ENCODE measurements around the gene DUSP9.
"Not testable (repeated sequence)": the region's sequence is repeated elsewhere in the genome, so short reads cannot be mapped to it uniquely, and the experiment has no call there.

Gene DUSP9

DNA sequence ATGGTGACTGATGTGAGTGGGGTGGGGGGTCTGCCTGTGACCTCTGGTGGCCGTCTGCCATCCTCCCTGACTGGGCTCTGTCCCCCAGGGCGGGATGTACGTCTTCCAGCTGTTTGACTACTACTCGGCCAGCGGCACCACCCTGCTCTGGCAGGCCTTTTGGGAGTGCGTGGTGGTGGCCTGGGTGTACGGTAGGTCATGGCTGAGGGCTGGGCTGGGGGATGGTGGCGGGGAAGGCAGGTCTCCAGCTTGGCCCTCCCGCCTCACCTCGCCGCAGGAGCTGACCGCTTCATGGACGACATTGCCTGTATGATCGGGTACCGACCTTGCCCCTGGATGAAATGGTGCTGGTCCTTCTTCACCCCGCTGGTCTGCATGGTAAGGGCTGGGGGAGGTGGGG, 47.3 kb downstream of the DUSP9 start:
- not testable (repeated sequence) for DNase-seq

DNA sequence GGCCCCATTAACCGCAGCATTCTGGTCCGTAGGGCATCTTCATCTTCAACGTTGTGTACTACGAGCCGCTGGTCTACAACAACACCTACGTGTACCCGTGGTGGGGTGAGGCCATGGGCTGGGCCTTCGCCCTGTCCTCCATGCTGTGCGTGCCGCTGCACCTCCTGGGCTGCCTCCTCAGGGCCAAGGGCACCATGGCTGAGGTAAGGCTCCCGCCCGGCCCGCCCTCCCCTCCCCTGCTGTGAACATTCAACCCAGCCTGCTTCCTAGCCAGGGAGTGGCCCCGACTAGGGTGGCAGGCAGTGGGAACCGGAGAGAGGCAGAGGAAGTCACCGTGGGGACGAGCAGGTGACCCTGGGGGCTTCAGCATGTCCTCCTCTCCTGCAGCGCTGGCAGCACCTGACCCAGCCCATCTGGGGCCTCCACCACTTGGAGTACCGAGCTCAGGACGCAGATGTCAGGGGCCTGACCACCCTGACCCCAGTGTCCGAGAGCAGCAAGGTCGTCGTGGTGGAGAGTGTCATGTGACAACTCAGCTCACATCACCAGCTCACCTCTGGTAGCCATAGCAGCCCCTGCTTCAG, 47.8 kb downstream of the DUSP9 start:
- DNase-seq = no peak

DNA sequence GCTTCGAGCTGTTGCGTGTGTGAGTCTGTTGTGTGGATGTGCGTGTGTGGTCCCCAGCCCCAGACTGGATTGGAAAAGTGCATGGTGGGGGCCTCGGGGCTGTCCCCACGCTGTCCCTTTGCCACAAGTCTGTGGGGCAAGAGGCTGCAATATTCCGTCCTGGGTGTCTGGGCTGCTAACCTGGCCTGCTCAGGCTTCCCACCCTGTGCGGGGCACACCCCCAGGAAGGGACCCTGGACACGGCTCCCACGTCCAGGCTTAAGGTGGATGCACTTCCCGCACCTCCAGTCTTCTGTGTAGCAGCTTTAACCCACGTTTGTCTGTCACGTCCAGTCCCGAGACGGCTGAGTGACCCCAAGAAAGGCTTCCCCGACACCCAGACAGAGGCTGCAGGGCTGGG, 49.1 kb downstream of the DUSP9 start:
- no peak for DNase-seq

DNA sequence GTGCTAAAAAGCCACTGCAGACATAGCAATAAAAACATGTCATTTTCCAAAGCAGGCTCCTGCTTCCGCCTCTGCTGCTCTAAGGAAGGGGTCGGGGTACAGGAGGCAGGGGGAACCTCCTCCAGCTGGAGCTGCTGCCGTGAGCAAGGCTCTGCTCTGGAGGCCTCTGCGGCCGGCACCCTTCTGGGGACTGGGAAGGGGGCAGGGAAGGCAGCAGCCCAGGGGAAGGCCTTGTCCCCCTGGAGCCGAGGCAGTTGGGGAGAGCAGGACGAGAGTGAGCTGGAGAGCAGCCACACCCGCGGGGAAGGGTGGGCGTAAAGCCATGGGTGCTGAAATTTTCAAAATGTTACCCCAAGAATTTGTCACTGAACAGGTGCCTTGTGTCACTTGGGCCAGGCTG, 49.5 kb downstream of the DUSP9 start:
- DNase-seq = not testable (repeated sequence)

DNA sequence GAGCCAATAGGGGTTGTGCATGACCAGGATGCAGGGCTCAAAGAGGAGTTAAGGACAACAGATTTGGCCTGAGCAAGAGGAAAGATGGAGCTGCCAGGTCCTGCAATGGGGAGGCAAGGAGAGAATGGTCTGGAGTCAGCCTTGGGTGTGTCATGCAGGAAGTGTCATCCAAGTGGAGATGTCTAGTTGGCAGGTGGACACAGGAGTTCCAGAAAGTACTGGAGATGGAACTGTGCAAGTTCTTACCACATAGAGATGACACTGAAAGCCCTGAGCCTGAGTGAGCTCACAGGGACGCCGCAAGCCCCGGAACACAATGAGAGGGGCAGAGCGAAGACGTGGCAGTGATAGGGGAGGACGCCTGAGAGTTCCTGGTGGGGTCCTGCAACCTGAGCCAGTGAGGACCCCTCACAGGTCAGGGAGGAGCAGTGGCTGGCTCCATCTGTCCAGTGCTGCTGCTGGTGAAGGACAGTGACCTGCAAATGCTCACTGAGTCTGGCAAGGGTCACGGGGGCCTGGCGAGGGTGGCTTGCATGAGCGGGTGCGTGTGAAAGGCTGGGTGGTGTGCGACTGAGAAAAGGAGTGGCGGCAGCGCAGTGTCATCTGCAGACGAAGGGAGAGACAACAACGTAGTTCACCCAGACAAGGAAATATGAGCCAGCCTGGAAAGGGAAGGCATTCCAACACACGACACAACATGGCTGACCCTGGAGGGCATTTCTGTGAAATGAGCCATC, 50.2 kb downstream of the DUSP9 start:
- DNase-seq = not testable (repeated sequence)

DNA sequence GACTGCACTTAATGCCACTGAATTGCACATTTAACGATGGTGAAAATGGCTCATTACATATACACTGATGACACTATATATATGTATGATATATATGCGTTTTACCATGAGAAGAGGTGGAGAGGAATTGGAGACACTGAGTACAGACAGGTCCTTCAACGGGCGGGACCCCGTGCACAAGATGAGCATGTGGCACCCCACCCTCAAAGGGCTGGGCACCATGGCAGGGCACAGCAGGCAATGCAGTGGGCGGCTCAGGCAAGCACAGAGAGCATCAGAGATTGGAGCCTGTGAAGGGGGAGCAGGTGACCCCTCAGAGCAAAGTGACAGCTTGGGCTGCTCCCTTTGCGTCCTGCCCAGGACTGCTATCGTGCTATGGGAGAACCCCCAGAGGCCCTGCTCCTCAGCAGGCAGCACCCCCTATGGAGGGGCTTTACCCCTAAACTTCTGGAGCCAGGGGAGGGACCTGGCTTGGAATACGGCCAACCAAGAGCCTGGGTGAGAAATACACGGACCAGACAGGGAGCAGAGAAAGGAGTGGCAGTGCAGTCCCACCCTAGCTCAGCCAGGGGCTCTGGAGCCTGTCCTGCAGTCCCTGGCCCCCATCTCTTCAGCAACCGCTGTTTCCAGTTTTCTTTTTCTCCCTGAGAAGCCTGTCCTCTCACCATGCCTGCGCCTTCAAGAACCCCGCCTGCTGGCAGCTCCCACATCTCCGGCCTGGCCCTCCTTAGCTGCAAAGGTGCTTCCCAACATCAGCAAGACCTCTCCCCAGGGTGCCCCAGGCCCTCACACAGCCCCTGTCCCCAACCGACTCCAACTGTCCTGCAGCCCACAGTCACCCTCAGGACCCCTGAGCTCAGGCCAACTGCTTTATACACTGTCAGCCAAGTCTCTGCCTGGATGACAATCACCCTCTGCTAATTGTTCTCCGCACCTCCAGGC, 51.2 kb downstream of the DUSP9 start:
- no peak for DNase-seq

DNA sequence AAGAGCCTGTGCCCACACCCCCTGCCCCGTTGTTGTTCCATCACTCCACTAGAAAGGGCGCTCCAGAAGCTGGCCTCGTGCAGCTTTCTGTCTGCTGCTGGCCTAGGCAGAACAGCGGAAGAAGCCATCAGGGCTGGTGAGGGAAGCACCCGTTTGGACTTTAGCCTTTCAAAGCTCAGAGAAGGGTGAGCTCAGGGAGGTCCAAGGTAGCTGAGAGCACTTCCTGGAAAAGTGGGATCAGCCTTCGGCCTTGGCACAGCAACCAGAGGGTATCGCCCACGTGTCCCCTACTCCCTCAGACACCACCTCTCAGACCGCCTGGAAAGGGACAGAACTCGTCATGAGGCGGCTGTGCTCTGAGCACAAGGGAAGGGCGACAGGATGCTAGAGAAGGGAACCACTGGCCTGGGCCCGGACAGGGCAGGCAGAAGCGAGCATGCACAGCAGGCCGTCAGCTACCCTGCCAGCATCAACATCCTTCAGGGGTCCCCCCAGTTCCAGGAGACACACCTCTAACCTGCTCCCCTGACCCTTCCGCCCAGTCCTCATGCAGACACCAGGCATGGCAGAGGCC, 52.3 kb downstream of the DUSP9 start:
- DNase-seq = not testable (repeated sequence)

DNA sequence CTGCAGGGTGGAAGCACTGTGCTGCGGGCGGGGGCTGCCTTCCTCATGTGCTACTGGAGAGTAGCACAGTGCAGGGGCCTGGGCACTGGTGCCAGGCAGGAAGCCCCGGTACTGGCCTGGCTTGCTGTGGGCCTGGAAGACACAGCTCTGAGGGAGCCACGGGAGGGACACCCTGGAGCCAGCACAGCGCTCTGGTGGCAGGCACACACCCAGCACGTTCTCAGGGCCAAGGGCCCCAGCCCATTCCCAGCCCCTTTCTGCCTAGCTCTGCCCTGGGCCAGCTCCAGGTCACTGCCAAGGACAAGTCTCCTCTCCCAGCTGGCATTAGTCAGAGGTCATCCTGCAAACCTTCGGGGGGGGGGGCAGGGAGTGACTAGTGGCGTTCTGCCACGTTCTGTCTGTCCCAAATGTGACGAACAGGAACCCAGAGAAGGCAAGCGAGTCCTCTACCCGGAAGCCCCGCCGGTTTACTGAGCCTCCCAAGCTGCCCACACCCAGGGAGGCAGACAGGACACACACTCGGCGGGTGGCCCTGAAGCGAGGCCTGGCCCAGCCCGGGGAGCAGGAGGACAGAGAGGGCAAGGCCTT, 52.9 kb downstream of the DUSP9 start:
- not testable (repeated sequence) for DNase-seq

DNA sequence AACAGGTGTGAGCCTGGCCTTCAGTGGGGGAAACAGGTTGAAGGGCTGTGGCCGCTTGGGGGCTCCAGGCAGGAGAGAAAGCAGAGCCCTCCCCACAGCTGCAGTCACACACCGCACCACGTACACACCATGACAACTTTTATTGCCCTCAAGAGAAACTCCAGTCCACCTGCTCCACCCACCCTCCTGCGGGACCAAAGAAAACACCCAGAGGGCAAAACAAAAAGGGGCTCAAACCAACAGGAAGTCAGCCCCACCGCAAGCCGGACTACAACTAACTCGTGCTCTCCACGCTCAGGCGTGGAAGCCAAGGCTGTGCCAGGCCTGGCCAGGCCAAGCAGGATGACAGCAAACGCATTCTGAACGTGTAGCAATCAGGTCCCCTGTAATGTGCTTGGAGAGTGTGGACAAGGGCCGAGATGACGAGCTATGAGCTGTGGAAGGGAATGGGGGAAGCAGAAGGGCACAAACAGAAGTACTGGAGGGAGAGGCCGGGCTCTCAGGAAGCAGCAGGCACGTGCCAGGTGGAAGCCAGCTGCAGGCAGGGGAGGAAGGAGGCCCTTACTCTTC, 53.5 kb downstream of the DUSP9 start:
- no peak for DNase-seq
